T-helper 9 cell (primary cell): ENCODE results near the gene TNFSF13.
"Not testable (repeated sequence)": the region's sequence is repeated elsewhere in the genome, so short reads cannot be mapped to it uniquely, and the experiment has no call there.

Source experiments
- DNase-seq: peaks from one replicate; pipeline ENCODE4 v3.0.0-alpha.2; 2020

Gene TNFSF13

DNA sequence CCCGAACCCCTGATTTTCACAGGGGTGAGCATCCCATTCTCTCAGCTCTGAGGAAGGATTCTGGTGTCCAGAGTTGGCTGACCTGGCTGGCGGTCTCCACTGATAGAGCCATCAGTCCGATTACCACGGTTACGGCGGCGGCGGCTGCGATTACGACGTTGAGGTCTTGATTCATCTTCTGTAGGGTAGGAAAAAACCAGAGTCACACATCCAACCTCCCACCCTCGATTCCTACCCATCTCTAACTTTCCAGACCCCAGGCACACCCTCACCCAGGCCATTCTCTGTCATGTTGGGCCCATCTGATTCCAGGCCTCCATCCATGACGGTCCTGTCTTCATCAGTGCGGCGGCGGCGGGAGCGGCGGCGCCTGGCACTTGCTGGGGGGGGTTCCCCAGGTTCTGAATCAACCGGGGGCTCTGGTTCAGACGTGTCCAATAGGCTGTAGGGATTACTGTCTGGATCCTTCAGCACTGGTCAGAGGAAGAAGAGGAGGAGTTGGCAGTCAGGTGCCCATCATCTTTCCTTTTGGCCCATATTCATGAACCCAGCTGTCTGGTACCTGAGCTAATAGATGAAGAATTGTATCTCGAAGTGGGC, 34.0 kb downstream of the TNFSF13 start:
- DNase-seq = no peak

- DNase-seq = no peak
Observed at GRCh38 chr17:7593296-7593695, 34.7 kb downstream of the TNFSF13 start.

DNA sequence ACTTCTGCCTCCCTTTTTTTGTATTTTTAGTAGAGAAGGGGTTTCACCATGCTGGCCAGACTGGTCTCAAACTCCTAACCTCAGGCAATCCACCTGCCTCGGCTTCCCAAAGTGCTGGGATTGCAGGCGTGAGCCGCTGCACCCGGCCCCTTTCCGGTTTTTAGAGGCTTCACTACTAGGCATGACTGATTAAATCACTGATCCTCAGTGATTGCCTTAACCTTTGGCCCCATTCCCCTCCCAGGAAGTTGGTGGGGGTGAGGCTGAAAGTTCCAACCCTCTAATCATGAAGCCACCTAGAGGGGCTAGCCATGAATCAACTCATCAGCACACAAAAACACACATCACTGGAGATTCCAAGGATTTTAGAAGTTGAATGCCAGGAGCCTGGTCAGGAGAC, 39.0 kb downstream of the TNFSF13 start:
- DNase-seq = not testable (repeated sequence)

DNA sequence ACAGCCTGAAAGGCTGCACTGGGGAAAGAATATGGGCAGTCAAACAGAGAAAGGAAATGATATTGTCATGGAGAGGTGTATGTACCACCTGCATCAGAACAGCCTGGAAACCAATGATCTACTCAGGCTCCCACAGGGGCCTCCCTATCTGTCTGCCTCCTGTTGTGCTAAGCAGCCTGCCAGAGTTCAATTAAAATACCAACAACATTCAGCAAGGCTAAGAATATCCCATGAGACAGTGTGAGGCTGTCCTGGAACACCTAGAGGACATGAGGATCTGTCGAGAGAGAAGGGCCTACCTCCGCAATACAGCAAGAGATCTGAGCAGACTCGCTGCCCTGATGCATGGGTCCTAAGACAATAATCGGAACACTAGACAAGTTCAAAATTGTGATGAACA, 47.7 kb downstream of the TNFSF13 start:
- no peak for DNase-seq

DNA sequence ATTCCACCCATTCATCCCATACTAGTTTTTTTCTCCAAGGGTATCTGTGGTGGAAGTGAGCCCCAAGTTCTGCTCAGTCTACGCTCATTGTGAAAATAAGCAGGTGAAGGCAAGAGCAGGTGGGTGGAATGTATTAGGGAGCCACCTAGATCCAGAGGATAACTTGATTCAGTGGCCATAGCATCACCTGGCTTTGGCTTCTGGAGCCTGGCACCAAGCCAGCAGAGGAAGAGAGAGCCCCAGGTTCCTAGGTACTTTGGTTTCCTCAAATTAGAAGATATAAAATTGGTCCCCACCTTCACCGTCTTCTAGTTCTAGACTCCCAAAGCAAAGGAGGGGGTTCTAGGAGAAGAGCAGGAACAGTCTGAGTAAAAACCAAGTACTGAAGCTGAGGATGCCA, 52.1 kb downstream of the TNFSF13 start:
- no peak for DNase-seq
